Measurements from ENCODE around the gene ZNF747.

The ZNF747 gene

DNA sequence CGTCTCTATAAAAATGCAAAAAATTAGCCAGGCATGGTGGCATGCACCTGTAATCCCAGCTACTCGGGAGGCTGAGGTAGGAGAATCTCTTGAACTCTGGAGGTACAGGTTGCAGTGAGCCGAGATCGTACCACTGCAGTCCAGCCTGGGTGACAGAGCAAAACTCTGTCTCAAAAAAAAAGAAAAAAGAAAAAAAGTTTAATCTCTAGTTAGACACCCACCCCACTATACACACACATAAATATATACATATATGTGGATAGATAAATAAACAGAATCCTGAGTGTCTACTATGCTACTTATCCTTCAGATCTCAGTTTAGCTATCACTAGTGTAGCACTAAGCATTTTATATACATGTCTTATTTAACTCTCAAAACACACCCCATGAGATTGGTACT is 43.4 kb downstream of the ZNF747 start:
- Histone ChIP-seq H3K4me3 (ENCODE audit: low read depth in 1 of 2, low read length in 2 of 2) (no peak overlapping the region), H3K27me3 (ENCODE audit: control insufficient read depth in 1 of 2, insufficient read depth in 2 of 2, low read length in 2 of 2) (no peaks in the 10 kb centered on the region), H3K9ac (ENCODE audit: low read depth in 1 of 2, low read length in 2 of 2) (no peak overlapping the region), H3K4me1 (ENCODE audit: control insufficient read depth in 1 of 2, insufficient read depth in 2 of 2, low read length in 2 of 2) (peaks cover 0 to 4% of the 10 kb centered on the region in 2 donors), H3K36me3 (ENCODE audit: control insufficient read depth in 1 of 2, insufficient read depth in 2 of 2, low read length in 2 of 2) (peaks cover 0 to 19% of the 10 kb centered on the region in 2 donors), H3K9me3 (ENCODE audit: control insufficient read depth in 1 of 2, low read length in 2 of 2) (no peaks in the 10 kb centered on the region), H3K27ac (ENCODE audit: low read depth, low read length) (no peak overlapping the region)

DNA sequence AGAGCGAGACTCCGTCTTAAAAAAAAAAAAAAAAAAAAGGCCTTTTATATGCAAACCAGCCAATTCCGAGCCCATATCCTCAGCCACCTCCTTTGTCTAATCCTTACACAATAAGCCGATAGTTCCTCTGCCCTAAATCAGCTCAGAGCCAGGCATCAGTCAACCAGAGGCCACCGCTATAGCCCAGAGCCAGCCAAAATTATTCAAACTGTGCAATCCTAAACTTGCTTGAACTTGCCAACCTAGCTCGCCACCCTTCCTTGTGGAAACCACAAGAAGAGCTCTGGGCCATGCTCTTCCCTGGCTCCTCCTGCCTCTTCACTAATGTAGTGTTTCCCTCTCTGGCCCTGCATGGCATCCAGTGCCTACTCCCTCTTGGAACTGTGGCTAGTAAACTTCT is 44.4 kb downstream of the ZNF747 start:
- Histone ChIP-seq H3K27me3 (ENCODE audit: control insufficient read depth in 1 of 2, insufficient read depth in 2 of 2, low read length in 2 of 2) (no peaks in the 10 kb centered on the region), H3K36me3 (ENCODE audit: control insufficient read depth in 1 of 2, insufficient read depth in 2 of 2, low read length in 2 of 2) (peaks cover 0 to 18% of the 10 kb centered on the region in 2 donors), H3K4me3 (ENCODE audit: low read depth in 1 of 2, low read length in 2 of 2) (no peak overlapping the region), H3K4me1 (ENCODE audit: control insufficient read depth in 1 of 2, insufficient read depth in 2 of 2, low read length in 2 of 2) (peaks cover 0 to 4% of the 10 kb centered on the region in 2 donors), H3K9me3 (ENCODE audit: control insufficient read depth in 1 of 2, low read length in 2 of 2) (no peaks in the 10 kb centered on the region), H3K9ac (ENCODE audit: low read depth in 1 of 2, low read length in 2 of 2) (no peak overlapping the region), H3K27ac (ENCODE audit: low read depth, low read length) (no peak overlapping the region)

DNA sequence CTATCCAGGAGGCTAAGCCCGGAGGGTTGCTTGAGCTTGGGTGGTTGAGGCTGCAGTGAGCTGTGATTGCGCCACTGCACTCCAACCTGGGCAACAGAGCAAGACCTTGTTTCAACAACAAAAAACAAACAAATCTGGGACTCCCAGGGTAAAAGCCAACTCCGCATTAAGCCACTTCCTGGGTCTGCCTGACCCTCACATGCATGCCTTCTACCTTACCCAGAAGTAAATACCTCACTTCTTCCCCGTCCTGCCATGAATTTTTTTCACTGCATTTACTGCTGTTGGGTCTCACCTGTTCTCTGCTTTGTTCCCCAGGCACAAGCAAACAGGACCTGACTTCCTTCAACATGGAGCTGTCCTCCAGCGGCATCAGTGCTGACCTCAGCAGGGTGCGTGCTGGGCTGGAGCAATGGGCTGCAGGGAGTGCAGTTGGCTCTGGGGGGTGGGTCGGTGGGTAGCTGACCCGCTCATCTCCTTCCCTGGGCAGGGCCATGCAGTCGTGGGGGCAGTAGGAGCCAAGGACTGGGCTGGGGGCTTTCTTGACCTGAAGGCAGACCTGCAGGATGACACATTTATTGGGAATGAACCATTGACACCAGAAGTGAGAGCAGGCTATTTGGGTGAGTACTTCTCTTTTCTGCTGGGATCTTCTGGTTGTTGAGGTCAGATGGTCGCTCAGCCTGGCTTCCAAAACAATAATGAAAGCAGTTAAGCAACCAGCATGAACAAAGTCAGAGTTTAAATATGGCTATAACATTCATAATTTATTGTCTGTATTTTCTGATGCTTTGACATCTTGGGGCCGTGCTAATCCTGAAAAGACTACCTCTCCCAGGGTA is 45.7 kb downstream of the ZNF747 start:
- Histone ChIP-seq H3K9me3 (ENCODE audit: control insufficient read depth in 1 of 2, low read length in 2 of 2) (no peaks in the 10 kb centered on the region), H3K36me3 (ENCODE audit: control insufficient read depth in 1 of 2, insufficient read depth in 2 of 2, low read length in 2 of 2) (peaks cover 0 to 10% of the 10 kb centered on the region in 2 donors), H3K27ac (ENCODE audit: low read depth, low read length) (no peak overlapping the region), H3K4me1 (ENCODE audit: control insufficient read depth in 1 of 2, insufficient read depth in 2 of 2, low read length in 2 of 2) (peaks cover 0 to 4% of the 10 kb centered on the region in 2 donors), H3K27me3 (ENCODE audit: control insufficient read depth in 1 of 2, insufficient read depth in 2 of 2, low read length in 2 of 2) (no peaks in the 10 kb centered on the region), H3K4me3 (ENCODE audit: low read depth in 1 of 2, low read length in 2 of 2) (no peak overlapping the region), H3K9ac (ENCODE audit: low read depth in 1 of 2, low read length in 2 of 2) (no peak overlapping the region)

GRCh38 chr16:30485818-30486436 is 48.7 kb downstream of the ZNF747 start:
- H3K9me3 ChIP-seq (ENCODE audit: control insufficient read depth in 1 of 2, low read length in 2 of 2), result no peaks in the 10 kb centered on the region
- no peak overlapping the region for H3K9ac ChIP-seq (ENCODE audit: low read depth in 1 of 2, low read length in 2 of 2)
- no peak overlapping the region for H3K27ac ChIP-seq (ENCODE audit: low read depth, low read length)
- H3K27me3 ChIP-seq (ENCODE audit: control insufficient read depth in 1 of 2, insufficient read depth in 2 of 2, low read length in 2 of 2), result no peaks in the 10 kb centered on the region
- no peak overlapping the region for H3K4me3 ChIP-seq (ENCODE audit: low read depth in 1 of 2, low read length in 2 of 2)
- no peaks in the 10 kb centered on the region for H3K4me1 ChIP-seq (ENCODE audit: control insufficient read depth in 1 of 2, insufficient read depth in 2 of 2, low read length in 2 of 2)
- H3K36me3 ChIP-seq (ENCODE audit: control insufficient read depth in 1 of 2, insufficient read depth in 2 of 2, low read length in 2 of 2), result peaks cover 0 to 13% of the 10 kb centered on the region in 2 donors

GRCh38 chr16:30484887-30485286 is 49.8 kb downstream of the ZNF747 start:
- Histone ChIP-seq H3K27ac (ENCODE audit: low read depth, low read length) (no peak overlapping the region), H3K4me3 (ENCODE audit: low read depth in 1 of 2, low read length in 2 of 2) (no peak overlapping the region), H3K9ac (ENCODE audit: low read depth in 1 of 2, low read length in 2 of 2) (no peak overlapping the region)

GRCh38 chr16:30482366-30482765 is 52.3 kb downstream of the ZNF747 start:
- no peaks in the 10 kb centered on the region for H3K4me1 ChIP-seq (ENCODE audit: control insufficient read depth in 1 of 2, insufficient read depth in 2 of 2, low read length in 2 of 2)
- H3K27ac ChIP-seq (ENCODE audit: low read depth, low read length), result no peak overlapping the region
- no peaks in the 10 kb centered on the region for H3K27me3 ChIP-seq (ENCODE audit: control insufficient read depth in 1 of 2, insufficient read depth in 2 of 2, low read length in 2 of 2)
- no peaks in the 10 kb centered on the region for H3K9me3 ChIP-seq (ENCODE audit: control insufficient read depth in 1 of 2, low read length in 2 of 2)
- H3K9ac ChIP-seq (ENCODE audit: low read depth in 1 of 2, low read length in 2 of 2), result no peak overlapping the region
- H3K36me3 ChIP-seq (ENCODE audit: control insufficient read depth in 1 of 2, insufficient read depth in 2 of 2, low read length in 2 of 2), result peaks cover 0 to 7% of the 10 kb centered on the region in 2 donors
- no peak overlapping the region for H3K4me3 ChIP-seq (ENCODE audit: low read depth in 1 of 2, low read length in 2 of 2)

More at GRCh38 chr16:30484887-30485286, 49.8 kb downstream of the ZNF747 start:
- H3K9me3 ChIP-seq (ENCODE audit: control insufficient read depth in 1 of 2, low read length in 2 of 2), result no peaks in the 10 kb centered on the region
- H3K4me1 ChIP-seq (ENCODE audit: control insufficient read depth in 1 of 2, insufficient read depth in 2 of 2, low read length in 2 of 2), result no peaks in the 10 kb centered on the region
- H3K36me3 ChIP-seq (ENCODE audit: control insufficient read depth in 1 of 2, insufficient read depth in 2 of 2, low read length in 2 of 2), result peaks cover 0 to 13% of the 10 kb centered on the region in 2 donors
- H3K27me3 ChIP-seq (ENCODE audit: control insufficient read depth in 1 of 2, insufficient read depth in 2 of 2, low read length in 2 of 2), result no peaks in the 10 kb centered on the region

- no peak overlapping the region for H3K27ac ChIP-seq (ENCODE audit: low read depth, low read length)
- H3K4me1 ChIP-seq (ENCODE audit: control insufficient read depth in 1 of 2, insufficient read depth in 2 of 2, low read length in 2 of 2), result no peaks in the 10 kb centered on the region
- H3K9me3 ChIP-seq (ENCODE audit: control insufficient read depth in 1 of 2, low read length in 2 of 2), result no peaks in the 10 kb centered on the region
- H3K9ac ChIP-seq (ENCODE audit: low read depth in 1 of 2, low read length in 2 of 2), result no peak overlapping the region
- no peaks in the 10 kb centered on the region for H3K27me3 ChIP-seq (ENCODE audit: control insufficient read depth in 1 of 2, insufficient read depth in 2 of 2, low read length in 2 of 2)
- peaks cover 0 to 7% of the 10 kb centered on the region in 2 donors for H3K36me3 ChIP-seq (ENCODE audit: control insufficient read depth in 1 of 2, insufficient read depth in 2 of 2, low read length in 2 of 2)
- no peak overlapping the region for H3K4me3 ChIP-seq (ENCODE audit: low read depth in 1 of 2, low read length in 2 of 2)
Observed at GRCh38 chr16:30481381-30481780, 53.3 kb downstream of the ZNF747 start.

All from duodenal mucosa (tissue), 2 donors.